Esophagus muscularis mucosa (tissue), 4 donors: ENCODE results near the gene NDUFA12. TPM values are rescaled to one million over a fixed set of nuclear protein-coding genes. Genes with fewer than 3 reads are reported as not detected.

Experiments
- DNase-seq: peaks from one replicate; pipeline ENCODE4 v3.0.0-alpha.2; 2017; ENCODE audit errors: extremely low spot score
- H3K27ac ChIP-seq, 4 donors: fragments of 200-600 bp; sonication (generic); replicated peaks in 1 of 4; 1 replicate in 3 of 4; 2 replicates in 1 of 4; pipeline ENCODE4 v1.5.1; 2016 to 2019; ENCODE audit warnings: mild to moderate bottlenecking in 1 of 4
- H3K27me3 ChIP-seq, 4 donors: fragments of 200-600 bp; sonication (generic); one replicate each; pipeline versions ENCODE4 v1.5.1 to v1.6.0; 2016 to 2019
- H3K36me3 ChIP-seq, 4 donors: fragments of 200-600 bp; sonication (generic); one replicate each; pipeline ENCODE4 v1.5.1; 2016 to 2019
- H3K4me1 ChIP-seq, 4 donors: fragments of 200-600 bp; sonication (generic); one replicate each; pipeline ENCODE4 v1.5.1; 2016 to 2019
- H3K4me3 ChIP-seq, 4 donors: fragments of 200-600 bp; sonication (generic); 1 replicate in 2 of 4; 2 replicates in 2 of 4; pipeline ENCODE4 v1.5.1; 2016 to 2019; ENCODE audit warnings: mild to moderate bottlenecking in 4 of 4, moderate library complexity in 1 of 4
- H3K9me3 ChIP-seq, 4 donors: fragments of 200-600 bp; sonication (generic); 1 replicate in 3 of 4; 2 replicates in 1 of 4; pipeline ENCODE4 v1.5.1; 2016 to 2019
- CTCF ChIP-seq, 3 experiments: fragments of 200-600 bp in 2 of 3; fragments of 450-650 bp in 1 of 3; sonication (generic) in 2 of 3; IDR thresholded peaks; one replicate each; pipeline ENCODE4 v1.5.1; 2017 to 2019; ENCODE audit warnings: antibody characterized with exemption in 3 of 3, mild to moderate bottlenecking in 2 of 3, moderate library complexity in 1 of 3
- EP300 ChIP-seq: sonication (generic); formaldehyde crosslinking; IDR thresholded peaks from one replicate; pipeline ENCODE4 v1.6.1; 2017; ENCODE audit warnings: antibody characterized with exemption
- POLR2A ChIP-seq: fragments of 450-650 bp; IDR thresholded peaks from one replicate; pipeline ENCODE4 v1.6.1; 2017; ENCODE audit warnings: antibody characterized with exemption, moderate library complexity, mild to moderate bottlenecking, low read depth
- POLR2AphosphoS5 ChIP-seq, 2 donors: sonication (generic); formaldehyde crosslinking; IDR thresholded peaks; one replicate each; pipeline ENCODE4 v1.6.1; 2017; ENCODE audit warnings: antibody characterized with exemption in 2 of 2
- WGBS: methylation state at CpG from one replicate; pipeline ENCODE4 v1.1.5; 2018; 5-methylcytosine and 5-hydroxymethylcytosine counted together
- intact Hi-C: fragments of 100-400 bp; cut with DNase I; formaldehyde crosslinking; loops from one replicate; pipeline ENCODE4 v1.15.1; 2023
- total RNA-seq, 4 donors: library from RNA; depleted of rRNA; stranded (reverse); fragments of >200 nt; gene quantifications; one replicate each; pipeline versions ENCODE4 v1.1.0 to v1.2.1, GENCODE V29; 2016

NDUFA12 gene
- total RNA-seq, 4 donors from 2014 or later: 72.3 to 154 (median 106) TPM

- Histone ChIP-seq H3K36me3 (no peaks in the 10 kb centered on the region), H3K9me3 (no peaks in the 10 kb centered on the region), H3K4me1 (peaks cover 0 to 9% (median 7%) of the 10 kb centered on the region in 4 donors), H3K27ac (no peak overlapping the region), H3K4me3 (no peak overlapping the region), H3K27me3 (no peaks in the 10 kb centered on the region)
- WGBS: 100% methylated on average over 2 of the region's 2 CpGs
- no peak for TF ChIP-seq CTCF (IDR thresholded peaks at IDR 0.05)
- no peak for TF ChIP-seq POLR2AphosphoS5 (IDR thresholded peaks at IDR 0.05)
- no peak for TF ChIP-seq EP300
- no peak for TF ChIP-seq POLR2A
- DNase-seq: no peak
- intact Hi-C loops: no loop called here
Measured at GRCh38 chr12:94961911-94962310, 41.6 kb downstream of the NDUFA12 start.

- intact Hi-C loops: no loop called here
- TF ChIP-seq EP300: no peak
- no peak for TF ChIP-seq CTCF (IDR thresholded peaks at IDR 0.05)
- TF ChIP-seq POLR2A: no peak
- TF ChIP-seq POLR2AphosphoS5 (IDR thresholded peaks at IDR 0.05): no peak
- no peak overlapping the region for H3K27ac ChIP-seq
- H3K9me3 ChIP-seq: no peaks in the 10 kb centered on the region
- H3K4me1 ChIP-seq: peaks cover 0 to 13% (median 12%) of the 10 kb centered on the region in 4 donors
- no peak overlapping the region for H3K4me3 ChIP-seq
- no peak for DNase-seq
- no peaks in the 10 kb centered on the region for H3K27me3 ChIP-seq
- no peaks in the 10 kb centered on the region for H3K36me3 ChIP-seq
Measured at GRCh38 chr12:94961256-94961824, 42.2 kb downstream of the NDUFA12 start.

GRCh38 chr12:94957006-94957405 lies 46.5 kb downstream of the NDUFA12 start:
- no peaks in the 10 kb centered on the region for H3K27me3 ChIP-seq
- peaks cover 8 to 18% (median 15%) of the 10 kb centered on the region in 4 donors for H3K4me1 ChIP-seq
- H3K27ac ChIP-seq: no peak overlapping the region
- no peaks in the 10 kb centered on the region for H3K9me3 ChIP-seq
- TF ChIP-seq EP300: no peak
- TF ChIP-seq POLR2A: no peak
- TF ChIP-seq CTCF (IDR thresholded peaks at IDR 0.05): no peak
- no peak for DNase-seq
- no peaks in the 10 kb centered on the region for H3K36me3 ChIP-seq
- H3K4me3 ChIP-seq: no peak overlapping the region
- intact Hi-C loops: no loop called here

GRCh38 chr12:94954948-94955592 lies 48.4 kb downstream of the NDUFA12 start:
- Histone ChIP-seq H3K9me3 (no peaks in the 10 kb centered on the region), H3K27me3 (no peaks in the 10 kb centered on the region), H3K4me1 (peaks cover 8 to 18% (median 15%) of the 10 kb centered on the region in 4 donors), H3K4me3 (no peak overlapping the region), H3K27ac (no peak overlapping the region), H3K36me3 (no peaks in the 10 kb centered on the region)
- intact Hi-C loops: no loop called here
- WGBS: 83% methylated on average over 10 of the region's 10 CpGs
- no peak for DNase-seq
- TF ChIP-seq CTCF (IDR thresholded peaks at IDR 0.05) (no peak), EP300 (no peak), POLR2AphosphoS5 (IDR thresholded peaks at IDR 0.05) (no peak), POLR2A (no peak)
